HepG2 (cell line): Measurements from ENCODE around the gene CDC42EP5. TPM values are rescaled to one million over a fixed set of nuclear protein-coding genes. Genes with fewer than 3 reads are reported as not detected.

Experiments
- ATAC-seq: fragments of 200-7000 bp; cut with Tn5 transposase; 3 replicates; pipeline ENCODE4 v1.9.1; 2020; ENCODE audit warnings: mild to moderate bottlenecking, moderate library complexity
- BruUV-seq: library from RNA; stranded (reverse); fragments of 400-500 nt; replicated peaks from 2 replicates; lab custom pipeline; 2021; lab: Mats Ljungman, UMichigan
- CTCF ChIA-PET: fragments of 300-600 bp; formaldehyde crosslinking; extraction: SDS; loops from one replicate; lab custom pipeline; 2021; ENCODE audit warnings: low total read pairs, inconsistent platforms, low intra/inter-chr PET ratio; lab: Yijun Ruan, JAX
- POLR2A ChIA-PET: fragments of 350-600 bp; sonication (Branson Sonifier 250); formaldehyde crosslinking; loops from one replicate; lab custom pipeline; 2020; ENCODE audit warnings: antibody characterized with exemption, inconsistent platforms; lab: Yijun Ruan, JAX
- DNase-seq: peaks from one replicate; pipeline ENCODE4 v3.0.0-alpha.2; 2015; ENCODE audit warnings: low spot score
- FAIRE-seq: peaks from 3 replicates; lab custom pipeline; 2011; peaks lifted over from hg19 to GRCh38; lab: Jason Lieb, UNC
- H2AFZ ChIP-seq: one replicate; pipeline ENCODE4 v1.6.1; 2011; ENCODE audit warnings: low read length, inconsistent platforms
- H3K27ac ChIP-seq: fragments of 300-600 bp; 3 replicates; pipeline ENCODE4 v1.8.0; 2011; ENCODE audit warnings: mixed run types, mild to moderate bottlenecking, mixed read lengths, low read length, inconsistent platforms; ENCODE audit not compliant: insufficient read depth; ENCODE audit errors: extremely low read length
- H3K27me3 ChIP-seq, 2 experiments: fragments of 200-600 bp in 1 of 2; 2 replicates in 1 of 2; 3 replicates in 1 of 2; pipeline versions ENCODE4 v1.6.0 to v1.8.0; 2011; ENCODE audit warnings: low read length in 2 of 2, mild to moderate bottlenecking in 2 of 2, moderate library complexity in 2 of 2, inconsistent platforms in 1 of 2; ENCODE audit not compliant: insufficient read depth in 2 of 2, control insufficient read depth in 1 of 2
- H3K36me3 ChIP-seq, 2 experiments: fragments of 200-600 bp in 1 of 2; replicated peaks in 1 of 2; 2 replicates in 1 of 2; 3 replicates in 1 of 2; pipeline versions ENCODE4 v1.5.1 to v1.8.0; 2011; ENCODE audit warnings: low read length in 2 of 2, inconsistent platforms in 1 of 2; ENCODE audit not compliant: insufficient read depth in 2 of 2, control insufficient read depth in 1 of 2
- H3K4me1 ChIP-seq: 2 replicates; pipeline ENCODE4 v1.5.1; 2012; ENCODE audit warnings: low read length, inconsistent platforms; ENCODE audit not compliant: insufficient read depth
- H3K4me2 ChIP-seq: 2 replicates; pipeline ENCODE4 v1.6.0; 2011; ENCODE audit warnings: low read depth, low read length, inconsistent platforms
- H3K4me3 ChIP-seq, 3 experiments: fragments of 200-600 bp in 1 of 3; sonication (generic), shearing (Covaris generic) in 1 of 3; replicated peaks in 1 of 3; 2 replicates each; pipeline ENCODE4 v1.5.1; 2011 to 2016; ENCODE audit warnings: low read length in 3 of 3, inconsistent platforms in 2 of 3, low read depth in 2 of 3, mild to moderate bottlenecking in 2 of 3, control low read depth in 1 of 3, mixed read lengths in 1 of 3; ENCODE audit not compliant: insufficient read depth in 1 of 3
- H3K79me2 ChIP-seq: one replicate; pipeline ENCODE4 v1.6.1; 2011; ENCODE audit warnings: low read length, inconsistent platforms; ENCODE audit not compliant: insufficient read depth
- H3K9ac ChIP-seq: 2 replicates; pipeline ENCODE4 v1.6.0; 2011; ENCODE audit warnings: mild to moderate bottlenecking, low read depth, low read length, inconsistent platforms; ENCODE audit not compliant: insufficient read depth
- H3K9me3 ChIP-seq: 2 replicates; pipeline ENCODE4 v1.5.1; 2012; ENCODE audit warnings: mild to moderate bottlenecking, low read length
- H4K20me1 ChIP-seq: 2 replicates; pipeline ENCODE4 v1.6.0; 2011; ENCODE audit warnings: inconsistent platforms, mild to moderate bottlenecking, low read length, moderate library complexity; ENCODE audit not compliant: insufficient read depth
- ATM ChIP-seq: fragments of 450-650 bp; IDR thresholded peaks from 2 replicates; pipeline ENCODE4 v1.7.1; 2017; ENCODE audit warnings: mild to moderate bottlenecking, borderline replicate concordance
- HINFP ChIP-seq: sonication (generic); formaldehyde crosslinking; IDR thresholded peaks from 2 replicates; pipeline ENCODE4 v1.4.0; 2020; ENCODE audit warnings: low read depth, mild to moderate bottlenecking, missing genetic modification reagents
- NFE2L2 ChIP-seq: fragments of 150-350 bp; IDR thresholded peaks from 2 replicates; pipeline ENCODE4 v1.6.1; 2014; ENCODE audit warnings: low read length
- PATZ1 ChIP-seq: sonication (generic); formaldehyde crosslinking; IDR thresholded peaks from 2 replicates; pipeline ENCODE4 v1.4.0; 2020; ENCODE audit warnings: missing genetic modification reagents
- PCBP1 ChIP-seq: fragments of 200-400 bp; formaldehyde crosslinking; IDR thresholded peaks from 2 replicates; pipeline ENCODE4 v1.6.1; 2017; ENCODE audit warnings: mild to moderate bottlenecking, low read depth, low read length, borderline replicate concordance
- PREB ChIP-seq: sonication (generic); formaldehyde crosslinking; IDR thresholded peaks from 2 replicates; pipeline ENCODE4 v1.4.0; 2020; ENCODE audit warnings: missing genetic modification reagents
- ZFP1 ChIP-seq: IDR thresholded peaks from 2 replicates; pipeline ENCODE4 v1.6.1; 2016
- ZNF142 ChIP-seq: sonication (generic); formaldehyde crosslinking; IDR thresholded peaks from 2 replicates; pipeline ENCODE4 v1.4.0; 2020; ENCODE audit warnings: missing genetic modification reagents
- ZNF639 ChIP-seq: conservative IDR thresholded peaks from 2 replicates; pipeline ENCODE4 v1.6.1; 2018; ENCODE audit warnings: missing genetic modification reagents
- ZSCAN21 ChIP-seq: sonication (generic); formaldehyde crosslinking; IDR thresholded peaks from 2 replicates; pipeline ENCODE4 v1.8.0; 2022; ENCODE audit warnings: mild to moderate bottlenecking, missing genetic modification reagents, moderate library complexity, borderline replicate concordance
- WGBS: methylation state at CpG from one replicate; pipeline ENCODE4 v1.1.6; 2017; ENCODE audit warnings: low lambda C conversion rate; 5-methylcytosine and 5-hydroxymethylcytosine counted together
- in situ Hi-C: cut with HindIII; loops from 2 replicates; pipeline ENCODE4 v1.10.0; 2017; ENCODE audit warnings: low pct_unique_long_range_greater_than_20kb; ENCODE audit not compliant: extremely low pct_ligation_motif_present
- intact Hi-C: fragments of 100-400 bp; cut with micrococcal nuclease; formaldehyde crosslinking; loops from one replicate; pipeline ENCODE4 v1.10.0; 2022; ENCODE audit not compliant: unreplicated experiment
- polyA plus RNA-seq, 8 experiments: library from polyadenylated mRNA; depleted of rRNA in 3 of 8; stranded (reverse) in 7 of 8; unstranded in 1 of 8; fragments of >200 nt; fragmentation: Illumina TruSeq in 4 of 8; extraction: Trizol in 4 of 8; gene quantifications; 2 replicates each; pipeline versions ENCODE4 v1.2.1 to v1.2.3, GENCODE V29; 2011 to 2016; ENCODE audit warnings: low read depth in 4 of 8, missing spikeins in 1 of 8, mixed read lengths in 1 of 8; ENCODE audit not compliant: insufficient read depth in 1 of 8
- total RNA-seq, 5 experiments: library from RNA; depleted of rRNA; stranded (reverse); fragments of >200 nt; fragmentation: Illumina TruSeq; extraction: Trizol; gene quantifications; 2 replicates each; pipeline ENCODE4 v1.2.3, GENCODE V29; 2016; ENCODE audit warnings: low read depth in 1 of 5

CDC42EP5 gene
- total and polyA plus RNA-seq, 2 of the 13 experiments (the other 11 are each of a cell fraction or from before 2014, with no cell fraction given): 0.41 to 1.6 TPM

GRCh38 chr19:54422136-54422535 is 51.0 kb downstream of the CDC42EP5 start (continued):
- TF ChIP-seq PCBP1: no peak
- no peak for TF ChIP-seq HINFP (CRISPR knock-in tag)
- no peak for TF ChIP-seq PATZ1 (CRISPR knock-in tag)
- no peak for TF ChIP-seq ZFP1 (CRISPR knock-in tag)
- no peak for TF ChIP-seq ATM
- TF ChIP-seq NFE2L2: no peak

GRCh38 chr19:54421521-54421920 is 51.6 kb downstream of the CDC42EP5 start:
- Histone ChIP-seq H3K27me3 (no peaks in the 10 kb centered on the region), H3K79me2 (no peaks in the 10 kb centered on the region), H4K20me1 (no peaks in the 10 kb centered on the region), H3K27ac (no peak overlapping the region), H3K9me3 (no peaks in the 10 kb centered on the region), H3K4me1 (peaks cover 56% of the 10 kb centered on the region), H3K9ac (no peak overlapping the region), H2AFZ (no peak overlapping the region), H3K4me2 (no peak overlapping the region), H3K36me3 (no peaks in the 10 kb centered on the region), H3K4me3 (no peak overlapping the region)
- CTCF ChIA-PET: no interaction called here
- ATAC-seq: no peak
- POLR2A ChIA-PET: interaction anchor here (1.3 to 4.4 kb wide), 4 partner anchors 9 to 41 kb away, joined by 3 to 55 read pairs (median 36); partner anchors contain the start of genes LENG8 and LENG9
- TF ChIP-seq PREB (CRISPR knock-in tag) (no peak), ZNF639 (no peak), ZSCAN21 (CRISPR knock-in tag) (no peak), ZNF142 (CRISPR knock-in tag) (no peak)
- WGBS: no CpG with 5 or more reads among the region's 7 CpGs
- no TSS peak for BruUV-seq
- in situ Hi-C loops: no loop called here
- FAIRE-seq: no peak
- no peak for DNase-seq
- intact Hi-C loops: no loop called here
